Measurements from ENCODE around the gene OLFM4.

The OLFM4 gene

GRCh38 chr13:53014495-53015443, 13.8 kb upstream of the OLFM4 start:
- DNase-seq (ENCODE audit: low read depth in 2 of 2) = no peak

- DNase-seq (ENCODE audit: low read depth in 2 of 2) = no peak
Measured at GRCh38 chr13:53015971-53016370, 12.6 kb upstream of the OLFM4 start.

- no peak for DNase-seq (ENCODE audit: low read depth in 2 of 2)
Measured at GRCh38 chr13:53017433-53017970, 11.1 kb upstream of the OLFM4 start.

- DNase-seq (ENCODE audit: low read depth in 2 of 2) = no peak
Measured at GRCh38 chr13:53018690-53019647, 9.6 kb upstream of the OLFM4 start.

GRCh38 chr13:53020764-53021335, 7.8 kb upstream of the OLFM4 start:
- no peak for DNase-seq (ENCODE audit: low read depth in 2 of 2)

- DNase-seq (ENCODE audit: low read depth in 2 of 2) = no peak
Measured at GRCh38 chr13:53023246-53023645, 5.4 kb upstream of the OLFM4 start.

- no peak for DNase-seq (ENCODE audit: low read depth in 2 of 2)
Measured at GRCh38 chr13:53028063-53028462, 550 bp upstream of the OLFM4 start.

- no peak for DNase-seq (ENCODE audit: low read depth in 2 of 2)
Measured at GRCh38 chr13:53032849-53033248, 4.2 kb downstream of the OLFM4 start.

- no peak for DNase-seq (ENCODE audit: low read depth in 2 of 2)
Measured at GRCh38 chr13:53038993-53039392, 10.4 kb downstream of the OLFM4 start.

- no peak for DNase-seq (ENCODE audit: low read depth in 2 of 2)
Measured at GRCh38 chr13:53041968-53042516, 13.4 kb downstream of the OLFM4 start.

- no peak for DNase-seq (ENCODE audit: low read depth in 2 of 2)
Measured at GRCh38 chr13:53042877-53043276, 14.3 kb downstream of the OLFM4 start.

- DNase-seq (ENCODE audit: low read depth in 2 of 2) = no peak
Measured at GRCh38 chr13:53043398-53043797, 14.8 kb downstream of the OLFM4 start.

- DNase-seq (ENCODE audit: low read depth in 2 of 2) = no peak
Measured at GRCh38 chr13:53045189-53045588, 16.6 kb downstream of the OLFM4 start.

GRCh38 chr13:53048880-53049279, 20.3 kb downstream of the OLFM4 start:
- no peak for DNase-seq (ENCODE audit: low read depth in 2 of 2)

GRCh38 chr13:53050151-53050550, 21.5 kb downstream of the OLFM4 start:
- no peak for DNase-seq (ENCODE audit: low read depth in 2 of 2)

GRCh38 chr13:53052675-53053074, 24.1 kb downstream of the OLFM4 start:
- DNase-seq (ENCODE audit: low read depth in 2 of 2) = no peak

GRCh38 chr13:53054569-53054968, 26.0 kb downstream of the OLFM4 start:
- DNase-seq (ENCODE audit: low read depth in 2 of 2) = no peak

- no peak for DNase-seq (ENCODE audit: low read depth in 2 of 2)
Measured at GRCh38 chr13:53058065-53058679, 29.6 kb downstream of the OLFM4 start.

GRCh38 chr13:53060840-53061490, 32.4 kb downstream of the OLFM4 start:
- DNase-seq (ENCODE audit: low read depth in 2 of 2) = no peak

GRCh38 chr13:53064731-53065130, 36.1 kb downstream of the OLFM4 start:
- no peak for DNase-seq (ENCODE audit: low read depth in 2 of 2)

- DNase-seq (ENCODE audit: low read depth in 2 of 2) = no peak
Measured at GRCh38 chr13:53066411-53066810, 37.8 kb downstream of the OLFM4 start.

Measured in stimulated activated CD4-positive, alpha-beta T cell treated with anti-CD3 and anti-CD28 coated beads, Interleukin-1b, Interleukin-23, amount 100 ng/mL, for 1 hour (primary cell).